ENCODE measurements around the gene SUV39H1.
"Not testable (repeated sequence)": the region's sequence is repeated elsewhere in the genome, so short reads cannot be mapped to it uniquely, and the experiment has no call there.

The SUV39H1 gene

GRCh38 chrX:48677516-48677915, 19.0 kb upstream of the SUV39H1 start:
- H3K36me3 Mint-ChIP-seq: no peaks in the 10 kb centered on the region
- no peak for ATAC-seq (ENCODE audit: low read depth)
- peak overlapping the region; percentile 91 for H3K4me3 Mint-ChIP-seq
- H3K27me3 Mint-ChIP-seq: no peaks in the 10 kb centered on the region
- peaks cover 19% of the 10 kb centered on the region for H3K4me1 Mint-ChIP-seq
- no peak for DNase-seq (ENCODE audit: low spot score in 2 of 2)
- H3K27ac Mint-ChIP-seq: peak overlapping the region; percentile 91
- no peaks in the 10 kb centered on the region for H3K9me3 Mint-ChIP-seq

- peaks cover 39% of the 10 kb centered on the region for H3K4me1 Mint-ChIP-seq
- ATAC-seq (ENCODE audit: low read depth); H3K27ac Mint-ChIP-seq; H3K9me3 Mint-ChIP-seq; DNase-seq (ENCODE audit: low spot score in 2 of 2); H3K4me3 Mint-ChIP-seq; H3K27me3 Mint-ChIP-seq; H3K36me3 Mint-ChIP-seq: not testable (repeated sequence)
Measured at GRCh38 chrX:48680467-48680866, 16.1 kb upstream of the SUV39H1 start.

GRCh38 chrX:48680925-48681324, 15.6 kb upstream of the SUV39H1 start:
- not testable (repeated sequence) for ATAC-seq (ENCODE audit: low read depth); DNase-seq (ENCODE audit: low spot score in 2 of 2); H3K27ac Mint-ChIP-seq; H3K36me3 Mint-ChIP-seq; H3K4me3 Mint-ChIP-seq; H3K9me3 Mint-ChIP-seq; H3K27me3 Mint-ChIP-seq
- H3K4me1 Mint-ChIP-seq: peaks cover 37% of the 10 kb centered on the region

- no peaks in the 10 kb centered on the region for H3K27me3 Mint-ChIP-seq
- H3K27ac Mint-ChIP-seq: no peak overlapping the region
- ATAC-seq (ENCODE audit: low read depth) (no peak), DNase-seq (ENCODE audit: low spot score in 2 of 2) (no peak)
- H3K4me1 Mint-ChIP-seq: peaks cover 43% of the 10 kb centered on the region
- peaks cover 10% of the 10 kb centered on the region for H3K36me3 Mint-ChIP-seq
- no peaks in the 10 kb centered on the region for H3K9me3 Mint-ChIP-seq
- H3K4me3 Mint-ChIP-seq: peak overlapping the region; percentile 75
Measured at GRCh38 chrX:48681539-48682183, 14.9 kb upstream of the SUV39H1 start.

- not testable (repeated sequence) for H3K4me3 Mint-ChIP-seq; DNase-seq (ENCODE audit: low spot score in 2 of 2); H3K9me3 Mint-ChIP-seq; H3K27ac Mint-ChIP-seq; ATAC-seq (ENCODE audit: low read depth); H3K27me3 Mint-ChIP-seq
- Mint-ChIP-seq H3K36me3 (peaks cover 20% of the 10 kb centered on the region), H3K4me1 (peaks cover 43% of the 10 kb centered on the region)
Measured at GRCh38 chrX:48682795-48683194, 13.7 kb upstream of the SUV39H1 start.

GRCh38 chrX:48683411-48683982, 13.0 kb upstream of the SUV39H1 start, which contains the start of gene WAS:
Gene WAS, plus strand, starts transcription at chrX:48683799. Its CDS starts 55 bp downstream, at chrX:48683854.
- DNase-seq (ENCODE audit: low spot score in 2 of 2) (peak in 1 of 2 donors; percentile 14), ATAC-seq (ENCODE audit: low read depth) (peak; percentile 94)
- Mint-ChIP-seq H3K27ac (peak within 1 kb of the TSS; percentile 96), H3K9me3 (no peaks in the 10 kb centered on the region), H3K4me1 (peaks cover 43% of the 10 kb centered on the region), H3K36me3 (peaks cover 20% of the 10 kb centered on the region), H3K27me3 (no peaks in the 10 kb centered on the region), H3K4me3 (peak within 1 kb of the TSS; percentile 96)

- peaks cover 20% of the 10 kb centered on the region for H3K36me3 Mint-ChIP-seq
- no peaks in the 10 kb centered on the region for H3K27me3 Mint-ChIP-seq
- ATAC-seq (ENCODE audit: low read depth) (no peak), DNase-seq (ENCODE audit: low spot score in 2 of 2) (no peak)
- peak overlapping the region; percentile 96 for H3K27ac Mint-ChIP-seq
- H3K9me3 Mint-ChIP-seq: no peaks in the 10 kb centered on the region
- peak overlapping the region; percentile 96 for H3K4me3 Mint-ChIP-seq
- H3K4me1 Mint-ChIP-seq: peaks cover 43% of the 10 kb centered on the region
Measured at GRCh38 chrX:48684134-48684533, 12.4 kb upstream of the SUV39H1 start.

- H3K4me3 Mint-ChIP-seq: peak overlapping the region; percentile 96
- no peak for DNase-seq (ENCODE audit: low spot score in 2 of 2)
- H3K36me3 Mint-ChIP-seq: peaks cover 20% of the 10 kb centered on the region
- peaks cover 43% of the 10 kb centered on the region for H3K4me1 Mint-ChIP-seq
- H3K9me3 Mint-ChIP-seq: no peaks in the 10 kb centered on the region
- H3K27me3 Mint-ChIP-seq: no peaks in the 10 kb centered on the region
- H3K27ac Mint-ChIP-seq: no peak overlapping the region
- no peak for ATAC-seq (ENCODE audit: low read depth)
Measured at GRCh38 chrX:48685416-48685815, 11.1 kb upstream of the SUV39H1 start.

- ATAC-seq (ENCODE audit: low read depth) (no peak), DNase-seq (ENCODE audit: low spot score in 2 of 2) (no peak)
- peaks cover 28% of the 10 kb centered on the region for H3K36me3 Mint-ChIP-seq
- no peak overlapping the region for H3K4me3 Mint-ChIP-seq
- peaks cover 31% of the 10 kb centered on the region for H3K4me1 Mint-ChIP-seq
- H3K9me3 Mint-ChIP-seq: no peaks in the 10 kb centered on the region
- H3K27me3 Mint-ChIP-seq: no peaks in the 10 kb centered on the region
- H3K27ac Mint-ChIP-seq: no peak overlapping the region
Measured at GRCh38 chrX:48688531-48689150, 7.9 kb upstream of the SUV39H1 start.

GRCh38 chrX:48689208-48689920, 7.2 kb upstream of the SUV39H1 start:
- DNase-seq (ENCODE audit: low spot score in 2 of 2): no peak
- Mint-ChIP-seq H3K27me3 (no peaks in the 10 kb centered on the region), H3K27ac (no peak overlapping the region), H3K9me3 (no peaks in the 10 kb centered on the region), H3K4me1 (peaks cover 25% of the 10 kb centered on the region), H3K36me3 (peaks cover 28% of the 10 kb centered on the region), H3K4me3 (no peak overlapping the region)
- ATAC-seq (ENCODE audit: low read depth): no peak

- H3K9me3 Mint-ChIP-seq: not testable (repeated sequence)
Measured at GRCh38 chrX:48691746-48692145, 4.8 kb upstream of the SUV39H1 start.

GRCh38 chrX:48694776-48695533, 1.6 kb upstream of the SUV39H1 start:
- ATAC-seq (ENCODE audit: low read depth) (no peak), DNase-seq (ENCODE audit: low spot score in 2 of 2) (no peak)
- Mint-ChIP-seq H3K4me1 (peaks cover 11% of the 10 kb centered on the region), H3K4me3 (peak overlapping the region; percentile 88), H3K27ac (peak overlapping the region; percentile 88), H3K36me3 (peaks cover 14% of the 10 kb centered on the region), H3K27me3 (no peaks in the 10 kb centered on the region), H3K9me3 (no peaks in the 10 kb centered on the region)

More at GRCh38 chrX:48691746-48692145, 4.8 kb upstream of the SUV39H1 start:
- not testable (repeated sequence) for H3K27ac Mint-ChIP-seq; H3K4me3 Mint-ChIP-seq; H3K27me3 Mint-ChIP-seq; ATAC-seq (ENCODE audit: low read depth); DNase-seq (ENCODE audit: low spot score in 2 of 2)
- H3K36me3 Mint-ChIP-seq: peaks cover 17% of the 10 kb centered on the region
- peaks cover 14% of the 10 kb centered on the region for H3K4me1 Mint-ChIP-seq

GRCh38 chrX:48695534-48695896, 1.0 kb upstream of the SUV39H1 start:
- DNase-seq (ENCODE audit: low spot score in 2 of 2) (no peak), ATAC-seq (ENCODE audit: low read depth) (no peak)
- no peaks in the 10 kb centered on the region for H3K27me3 Mint-ChIP-seq
- H3K9me3 Mint-ChIP-seq: no peaks in the 10 kb centered on the region
- peak overlapping the region; percentile 88 for H3K4me3 Mint-ChIP-seq
- peak overlapping the region; percentile 88 for H3K27ac Mint-ChIP-seq
- H3K36me3 Mint-ChIP-seq: peaks cover 14% of the 10 kb centered on the region
- peaks cover 11% of the 10 kb centered on the region for H3K4me1 Mint-ChIP-seq

Measured in memory B cell (primary cell).